NCI-H1436 (cell line): ENCODE data around the gene OR56B4.
"Not testable (repeated sequence)": the region's sequence is repeated elsewhere in the genome, so short reads cannot be mapped to it uniquely, and the experiment has no call there.

Source experiments
- DNase-seq: peaks from one replicate; lab custom pipeline; 2025; lab: John Stamatoyannopoulos, UW

The OR56B4 gene

GRCh38 chr11:6107384-6107783, at the start of gene OR56B4:
TSS of gene OR56B4 (plus strand) at chr11:6107684. CDS start at chr11:6107779, 95 bp downstream.
- not testable (repeated sequence) for DNase-seq

- DNase-seq, result no peak
Measured at GRCh38 chr11:6061475-6061874, 46.0 kb upstream of the OR56B4 start.

- DNase-seq, result no peak
Measured at GRCh38 chr11:6062691-6063358, 44.7 kb upstream of the OR56B4 start.

- no peak for DNase-seq
Measured at GRCh38 chr11:6067502-6067901, 40.0 kb upstream of the OR56B4 start.

GRCh38 chr11:6076443-6076842, 31.0 kb upstream of the OR56B4 start:
- not testable (repeated sequence) for DNase-seq

GRCh38 chr11:6077723-6078122, 29.8 kb upstream of the OR56B4 start:
- DNase-seq, result no peak

GRCh38 chr11:6079463-6079862, 28.0 kb upstream of the OR56B4 start:
- DNase-seq, result no peak

- DNase-seq, result no peak
Measured at GRCh38 chr11:6083129-6083528, 24.4 kb upstream of the OR56B4 start.

GRCh38 chr11:6084587-6084986, 22.9 kb upstream of the OR56B4 start:
- DNase-seq, result no peak

GRCh38 chr11:6094186-6094585, 13.3 kb upstream of the OR56B4 start:
- DNase-seq, result no peak

- DNase-seq, result no peak
Measured at GRCh38 chr11:6095798-6096197, 11.7 kb upstream of the OR56B4 start.

- no peak for DNase-seq
Measured at GRCh38 chr11:6096417-6096816, 11.1 kb upstream of the OR56B4 start.

GRCh38 chr11:6099577-6099976, 7.9 kb upstream of the OR56B4 start:
- DNase-seq, result no peak

- no peak for DNase-seq
Measured at GRCh38 chr11:6110011-6110410, 2.5 kb downstream of the OR56B4 start.

GRCh38 chr11:6111673-6112072, 4.2 kb downstream of the OR56B4 start:
- no peak for DNase-seq

- no peak for DNase-seq
Measured at GRCh38 chr11:6116638-6117037, 9.2 kb downstream of the OR56B4 start.

GRCh38 chr11:6124245-6124644, 16.8 kb downstream of the OR56B4 start:
- DNase-seq, result no peak

- no peak for DNase-seq
Measured at GRCh38 chr11:6127881-6128280, 20.4 kb downstream of the OR56B4 start.

- no peak for DNase-seq
Measured at GRCh38 chr11:6129011-6129410, 21.5 kb downstream of the OR56B4 start.

GRCh38 chr11:6129635-6130034, 22.2 kb downstream of the OR56B4 start:
- no peak for DNase-seq

GRCh38 chr11:6132431-6132830, 24.9 kb downstream of the OR56B4 start:
- no peak for DNase-seq

GRCh38 chr11:6135936-6136335, 28.5 kb downstream of the OR56B4 start:
- DNase-seq, result not testable (repeated sequence)

GRCh38 chr11:6142936-6143335, 35.5 kb downstream of the OR56B4 start:
- DNase-seq, result no peak

GRCh38 chr11:6143737-6144136, 36.3 kb downstream of the OR56B4 start:
- not testable (repeated sequence) for DNase-seq
